ENCODE measurements around the gene FAM3B. TPM values are rescaled to one million over a fixed set of nuclear protein-coding genes. Genes with fewer than 3 reads are reported as not detected.
A peak's percentile ranks its signal among the peaks of the same experiment; 100 is the strongest.
"Not testable (repeated sequence)": the region's sequence is repeated elsewhere in the genome, so short reads cannot be mapped to it uniquely, and the experiment has no call there.

Gene FAM3B
- total RNA-seq, 5 donors from 2014 or later (not counting 1 experiment from before 2014, with no cell fraction given) = not detected

GRCh38 chr21:41359286-41359685 is 42.7 kb downstream of the FAM3B start:
- ChIA-PET CTCF (no interaction called here), POLR2A (no interaction called here)
- ATAC-seq (replicated peaks in 1 of 4) (no peak), DNase-seq (no peak)
- H3K4me3 ChIP-seq (ENCODE audit: control insufficient read depth in 1 of 2, extremely low read depth in 1 of 2, low read length in 1 of 2) = no peak overlapping the region
- Mint-ChIP-seq H3K4me1 (peaks cover 32 to 38% (median 37%) of the 10 kb centered on the region in 3 donors), H3K4me3 (no peak overlapping the region), H3K27ac (peak overlapping the region in 1 of 2 donors; percentile 16), H3K9me3 (no peaks in the 10 kb centered on the region), H3K36me3 (peaks cover 7% of the 10 kb centered on the region), H3K27me3 (no peaks in the 10 kb centered on the region)
- no peak overlapping the region for H3K27ac ChIP-seq (ENCODE audit: low read length)
- 85% methylated on average over 8 of the region's 12 CpGs for WGBS (ENCODE audit: insufficient coverage)
- peaks cover 17 to 34% of the 10 kb centered on the region in 2 experiments for H3K4me1 ChIP-seq (ENCODE audit: control insufficient read depth in 1 of 2, extremely low read depth in 1 of 2, insufficient read depth in 2 of 2, low read length in 2 of 2)
- H3K9me3 ChIP-seq = no peaks in the 10 kb centered on the region
- peaks cover 0 to 5% of the 10 kb centered on the region in 2 donors for H3K36me3 ChIP-seq (ENCODE audit: control insufficient read depth in 2 of 2, extremely low read depth in 1 of 2, insufficient read depth in 1 of 2, low read length in 1 of 2)
- no peaks in the 10 kb centered on the region for H3K27me3 ChIP-seq (replicated peaks in 1 of 2; ENCODE audit: control insufficient read depth in 2 of 2, extremely low read depth in 1 of 2, insufficient read depth in 2 of 2, low read length in 1 of 2)

- POLR2A ChIA-PET; H3K36me3 ChIP-seq (ENCODE audit: control insufficient read depth in 2 of 2, extremely low read depth in 1 of 2, insufficient read depth in 1 of 2, low read length in 1 of 2); H3K27ac ChIP-seq (ENCODE audit: low read length); H3K9me3 Mint-ChIP-seq; H3K9me3 ChIP-seq; CTCF ChIA-PET; ATAC-seq (replicated peaks in 1 of 4); DNase-seq; H3K36me3 Mint-ChIP-seq; H3K27me3 ChIP-seq (replicated peaks in 1 of 2; ENCODE audit: control insufficient read depth in 2 of 2, extremely low read depth in 1 of 2, insufficient read depth in 2 of 2, low read length in 1 of 2); H3K27me3 Mint-ChIP-seq; H3K4me3 ChIP-seq (ENCODE audit: control insufficient read depth in 1 of 2, extremely low read depth in 1 of 2, low read length in 1 of 2); H3K4me3 Mint-ChIP-seq: not testable (repeated sequence)
- peaks cover 34 to 41% (median 38%) of the 10 kb centered on the region in 3 donors for H3K4me1 Mint-ChIP-seq
- 100% methylated on average over 2 of the region's 4 CpGs for WGBS (ENCODE audit: insufficient coverage)
- peaks cover 17 to 35% of the 10 kb centered on the region in 2 experiments for H3K4me1 ChIP-seq (ENCODE audit: control insufficient read depth in 1 of 2, extremely low read depth in 1 of 2, insufficient read depth in 2 of 2, low read length in 2 of 2)
- H3K27ac Mint-ChIP-seq = peak overlapping the region in 1 of 2 donors; percentile 69
Observed at GRCh38 chr21:41359754-41360071, 43.1 kb downstream of the FAM3B start.

GRCh38 chr21:41360072-41360821 is 43.6 kb downstream of the FAM3B start:
- H3K9me3 ChIP-seq = no peaks in the 10 kb centered on the region
- H3K4me1 Mint-ChIP-seq = peaks cover 40 to 46% (median 44%) of the 10 kb centered on the region in 3 donors
- H3K4me3 Mint-ChIP-seq = peak overlapping the region in 2 of 3 donors; percentile 93 to 94
- no peaks in the 10 kb centered on the region for H3K9me3 Mint-ChIP-seq
- peak overlapping the region; percentile 99 for H3K27ac ChIP-seq (ENCODE audit: low read length)
- peak overlapping the region; percentile 98 to 100 for H3K27ac Mint-ChIP-seq
- CTCF ChIA-PET = interaction anchor here (1.1 to 1.6 kb wide), 2 partner anchors 9 to 10 kb away, joined by 5 read pairs; no protein-coding TSS in a partner anchor
- peaks cover 0 to 12% of the 10 kb centered on the region in 2 donors for H3K36me3 ChIP-seq (ENCODE audit: control insufficient read depth in 2 of 2, extremely low read depth in 1 of 2, insufficient read depth in 1 of 2, low read length in 1 of 2)
- 97% methylated on average over 14 of the region's 22 CpGs for WGBS (ENCODE audit: insufficient coverage)
- H3K4me3 ChIP-seq (ENCODE audit: control insufficient read depth in 1 of 2, extremely low read depth in 1 of 2, low read length in 1 of 2) = no peak overlapping the region
- H3K27me3 Mint-ChIP-seq = no peaks in the 10 kb centered on the region
- DNase-seq (no peak), ATAC-seq (replicated peaks in 1 of 4) (no peak)
- H3K4me1 ChIP-seq (ENCODE audit: control insufficient read depth in 1 of 2, extremely low read depth in 1 of 2, insufficient read depth in 2 of 2, low read length in 2 of 2) = peaks cover 17 to 35% of the 10 kb centered on the region in 2 experiments
- peaks cover 14% of the 10 kb centered on the region for H3K36me3 Mint-ChIP-seq
- H3K27me3 ChIP-seq (replicated peaks in 1 of 2; ENCODE audit: control insufficient read depth in 2 of 2, extremely low read depth in 1 of 2, insufficient read depth in 2 of 2, low read length in 1 of 2) = no peaks in the 10 kb centered on the region
- POLR2A ChIA-PET = interaction anchor here in 1 of 2 donors (1.5 kb wide), 1 partner anchor 9 kb away, joined by 5 read pairs; no protein-coding TSS in a partner anchor

GRCh38 chr21:41361053-41361785 is 44.6 kb downstream of the FAM3B start:
- Mint-ChIP-seq H3K36me3 (peaks cover 23% of the 10 kb centered on the region), H3K27me3 (no peaks in the 10 kb centered on the region), H3K4me3 (peak overlapping the region; percentile 93 to 94 (median 94)), H3K9me3 (no peaks in the 10 kb centered on the region), H3K27ac (peak overlapping the region; percentile 98 to 100), H3K4me1 (peaks cover 49 to 56% (median 53%) of the 10 kb centered on the region in 3 donors)
- no peak for DNase-seq
- Histone ChIP-seq H3K27me3 (replicated peaks in 1 of 2; ENCODE audit: control insufficient read depth in 2 of 2, extremely low read depth in 1 of 2, insufficient read depth in 2 of 2, low read length in 1 of 2) (no peaks in the 10 kb centered on the region), H3K36me3 (ENCODE audit: control insufficient read depth in 2 of 2, extremely low read depth in 1 of 2, insufficient read depth in 1 of 2, low read length in 1 of 2) (peaks cover 0 to 21% of the 10 kb centered on the region in 2 donors), H3K9me3 (no peaks in the 10 kb centered on the region), H3K4me1 (ENCODE audit: control insufficient read depth in 1 of 2, extremely low read depth in 1 of 2, insufficient read depth in 2 of 2, low read length in 2 of 2) (peaks cover 17 to 35% of the 10 kb centered on the region in 2 experiments), H3K4me3 (ENCODE audit: control insufficient read depth in 1 of 2, extremely low read depth in 1 of 2, low read length in 1 of 2) (peak overlapping the region; percentile 75 to 82), H3K27ac (ENCODE audit: low read length) (peak overlapping the region; percentile 99)
- CTCF ChIA-PET = interaction anchor here (1.1 to 1.9 kb wide), 4 partner anchors 8 to 78 kb away, joined by 4 to 5 read pairs (median 5); partner anchors contain the start of gene MX1 (in 1 of the 2)
- POLR2A ChIA-PET = interaction anchor here (1.5 to 3.0 kb wide), 2 partner anchors 9 to 64 kb away, joined by 5 to 10 read pairs; partner anchors contain the start of gene MX1 (in 1 of the 2)
- WGBS (ENCODE audit: insufficient coverage) = 85% methylated on average over 16 of the region's 16 CpGs
- no peak for ATAC-seq (replicated peaks in 1 of 4)

GRCh38 chr21:41361786-41362604 is 45.4 kb downstream of the FAM3B start, which contains the start of gene MX2:
MX2 (plus strand) TSS chr21:41362027; CDS start chr21:41376907, 14,880 bp downstream.
- Mint-ChIP-seq H3K36me3 (peaks cover 29% of the 10 kb centered on the region), H3K27me3 (no peaks in the 10 kb centered on the region), H3K27ac (peak within 1 kb of the TSS; percentile 98 to 100), H3K4me1 (peaks cover 57 to 64% (median 61%) of the 10 kb centered on the region in 3 donors), H3K4me3 (peak within 1 kb of the TSS; percentile 93 to 94 (median 94)), H3K9me3 (no peaks in the 10 kb centered on the region)
- Histone ChIP-seq H3K4me3 (ENCODE audit: control insufficient read depth in 1 of 2, extremely low read depth in 1 of 2, low read length in 1 of 2) (peak within 1 kb of the TSS; percentile 75 to 82), H3K36me3 (ENCODE audit: control insufficient read depth in 2 of 2, extremely low read depth in 1 of 2, insufficient read depth in 1 of 2, low read length in 1 of 2) (peaks cover 0 to 25% of the 10 kb centered on the region in 2 donors), H3K27me3 (replicated peaks in 1 of 2; ENCODE audit: control insufficient read depth in 2 of 2, extremely low read depth in 1 of 2, insufficient read depth in 2 of 2, low read length in 1 of 2) (no peaks in the 10 kb centered on the region), H3K9me3 (no peaks in the 10 kb centered on the region), H3K4me1 (ENCODE audit: control insufficient read depth in 1 of 2, extremely low read depth in 1 of 2, insufficient read depth in 2 of 2, low read length in 2 of 2) (peaks cover 17 to 35% of the 10 kb centered on the region in 2 experiments), H3K27ac (ENCODE audit: low read length) (peak within 1 kb of the TSS; percentile 99)
- WGBS (ENCODE audit: insufficient coverage) = 0% methylated on average over 19 of the region's 24 CpGs
- peak; percentile 83 to 85 (median 84) for ATAC-seq (replicated peaks in 1 of 4)
- DNase-seq = peak; percentile 69 to 95 (median 87)
- POLR2A ChIA-PET = interaction anchor here (1.5 to 3.0 kb wide), 2 partner anchors 8 to 63 kb away, joined by 5 to 10 read pairs; partner anchors contain the start of gene MX1 (in 1 of the 2)
- CTCF ChIA-PET = interaction anchor here (1.0 to 1.9 kb wide), 4 partner anchors 8 to 79 kb away, joined by 3 to 5 read pairs (median 4); partner anchors contain the start of gene MX1 (in 1 of the 2)
